Gastrocnemius medialis (tissue), 4 donors: ENCODE results near the gene TLE4. TPM values are rescaled to one million over a fixed set of nuclear protein-coding genes. Genes with fewer than 3 reads are reported as not detected.

Experiments
- ATAC-seq, 2 donors: fragments of 150-250 bp; one replicate each; pipeline ENCODE4 v1.9.1; 2016
- DNase-seq, 2 donors: peaks; one replicate each; pipeline ENCODE4 v3.0.0-alpha.2; 2019
- H3K27ac ChIP-seq, 4 donors: fragments of 200-600 bp; sonication (generic); 1 replicate in 1 of 4; 2 replicates in 3 of 4; pipeline ENCODE4 v1.5.1; 2016 to 2018; ENCODE audit warnings: mild to moderate bottlenecking in 2 of 4, moderate library complexity in 1 of 4
- H3K27me3 ChIP-seq, 3 donors: fragments of 200-600 bp; sonication (generic) in 2 of 3; 1 replicate in 1 of 3; 2 replicates in 2 of 3; pipeline versions ENCODE4 v1.5.1 to v1.6.0; 2016 to 2019; ENCODE audit warnings: mild to moderate bottlenecking in 1 of 3, moderate library complexity in 1 of 3
- H3K36me3 ChIP-seq, 2 donors: fragments of 200-600 bp; sonication (generic) in 1 of 2; one replicate each; pipeline ENCODE4 v1.5.1; 2017 to 2018
- H3K4me1 ChIP-seq, 2 donors: fragments of 200-600 bp; sonication (generic) in 1 of 2; one replicate each; pipeline ENCODE4 v1.5.1; 2016 to 2017; ENCODE audit warnings: mild to moderate bottlenecking in 2 of 2
- H3K4me3 ChIP-seq, 4 donors: fragments of 200-600 bp; sonication (generic) in 3 of 4; 1 replicate in 1 of 4; 2 replicates in 3 of 4; pipeline ENCODE4 v1.5.1; 2016 to 2019; ENCODE audit warnings: mild to moderate bottlenecking in 2 of 4
- H3K9me3 ChIP-seq, 3 donors: fragments of 200-600 bp; sonication (generic) in 2 of 3; 1 replicate in 1 of 3; 2 replicates in 2 of 3; pipeline ENCODE4 v1.5.1; 2016 to 2019
- CTCF ChIP-seq, 5 experiments: fragments of 450-650 bp in 3 of 5; fragments of 200-600 bp in 2 of 5; sonication (generic) in 2 of 5; IDR thresholded peaks in 4 of 5; conservative IDR thresholded peaks in 1 of 5; 1 replicate in 4 of 5; 2 replicates in 1 of 5; pipeline ENCODE4 v1.5.1; 2016 to 2019; ENCODE audit warnings: antibody characterized with exemption in 5 of 5, mild to moderate bottlenecking in 3 of 5, moderate library complexity in 3 of 5
- POLR2A ChIP-seq, 2 donors: fragments of 450-650 bp; IDR thresholded peaks; one replicate each; pipeline ENCODE4 v1.6.1; 2017; ENCODE audit warnings: antibody characterized with exemption in 2 of 2, mild to moderate bottlenecking in 2 of 2, moderate library complexity in 2 of 2
- in situ Hi-C, 4 donors: fragments of 200-750 bp; cut with MboI; loops; one replicate each; pipeline versions ENCODE4 v1.15.0 to v1.8.0; 2017; ENCODE audit warnings: low sequenced_read_pairs in 4 of 4
- intact Hi-C: fragments of 100-400 bp; cut with DNase I; formaldehyde crosslinking; loops from one replicate; pipeline ENCODE4 v1.15.1; 2023; ENCODE audit warnings: low total_unique reads
- total RNA-seq, 4 donors: library from RNA; depleted of rRNA; stranded (reverse); fragments of >200 nt; gene quantifications; one replicate each; pipeline versions ENCODE4 v1.1.0 to v1.2.3, GENCODE V29; 2016

TLE4 gene
- total RNA-seq, 4 donors from 2014 or later: 30.1 to 64.6 (median 43.4) TPM

- TF ChIP-seq POLR2A (IDR thresholded peaks at IDR 0.05) (no peak), CTCF (IDR thresholded peaks at IDR 0.05 in 4 of 5, conservative IDR thresholded peaks at IDR 0.05 in 1 of 5) (no peak)
- ATAC-seq (no peak), DNase-seq (no peak)
- Histone ChIP-seq H3K27me3 (no peaks in the 10 kb centered on the region), H3K27ac (no peak overlapping the region), H3K9me3 (no peaks in the 10 kb centered on the region), H3K4me1 (no peaks in the 10 kb centered on the region), H3K36me3 (no peaks in the 10 kb centered on the region), H3K4me3 (no peak overlapping the region)
- intact Hi-C loops (no loop called here), in situ Hi-C loops (loop anchor here in 1 of 4 donors (25.0 kb wide), 1 partner anchor 410 kb away; no protein-coding TSS in a partner anchor)
Measured at GRCh38 chr9:79551994-79552393, 19.8 kb upstream of the TLE4 start.

- TF ChIP-seq CTCF (IDR thresholded peaks at IDR 0.05 in 4 of 5, conservative IDR thresholded peaks at IDR 0.05 in 1 of 5): no peak
- TF ChIP-seq POLR2A (IDR thresholded peaks at IDR 0.05): no peak
- intact Hi-C loops (no loop called here), in situ Hi-C loops (loop anchor here in 1 of 4 donors (25.0 kb wide), 1 partner anchor 407 kb away; no protein-coding TSS in a partner anchor)
- Histone ChIP-seq H3K4me1 (no peaks in the 10 kb centered on the region), H3K36me3 (no peaks in the 10 kb centered on the region), H3K27me3 (no peaks in the 10 kb centered on the region), H3K9me3 (no peaks in the 10 kb centered on the region), H3K4me3 (no peak overlapping the region), H3K27ac (no peak overlapping the region)
- DNase-seq (no peak), ATAC-seq (no peak)
Measured at GRCh38 chr9:79555474-79556089, 16.2 kb upstream of the TLE4 start.

GRCh38 chr9:79559495-79560181 is 12.1 kb upstream of the TLE4 start:
- intact Hi-C loops (no loop called here), in situ Hi-C loops (loop anchor here in 1 of 4 donors (25.0 kb wide), 1 partner anchor 403 kb away; no protein-coding TSS in a partner anchor)
- TF ChIP-seq CTCF (IDR thresholded peaks at IDR 0.05 in 4 of 5, conservative IDR thresholded peaks at IDR 0.05 in 1 of 5) (no peak), POLR2A (IDR thresholded peaks at IDR 0.05) (no peak)

GRCh38 chr9:79562749-79563386 is 8.9 kb upstream of the TLE4 start:
- in situ Hi-C loops: loop anchor here in 1 of 4 donors (25.0 kb wide), 1 partner anchor 399 kb away; no protein-coding TSS in a partner anchor
- no peak overlapping the region for H3K27ac ChIP-seq
- no peaks in the 10 kb centered on the region for H3K4me1 ChIP-seq
- intact Hi-C loops: no loop called here
- no peak overlapping the region for H3K4me3 ChIP-seq
- no peaks in the 10 kb centered on the region for H3K9me3 ChIP-seq
- no peak for ATAC-seq
- no peak for DNase-seq
- TF ChIP-seq POLR2A (IDR thresholded peaks at IDR 0.05) (no peak), CTCF (IDR thresholded peaks at IDR 0.05 in 4 of 5, conservative IDR thresholded peaks at IDR 0.05 in 1 of 5) (no peak)
- no peaks in the 10 kb centered on the region for H3K27me3 ChIP-seq
- no peaks in the 10 kb centered on the region for H3K36me3 ChIP-seq

More at GRCh38 chr9:79559495-79560181, 12.1 kb upstream of the TLE4 start:
- DNase-seq: no peak
- no peak overlapping the region for H3K4me3 ChIP-seq
- no peaks in the 10 kb centered on the region for H3K27me3 ChIP-seq
- ATAC-seq: no peak
- no peaks in the 10 kb centered on the region for H3K4me1 ChIP-seq
- H3K9me3 ChIP-seq: no peaks in the 10 kb centered on the region
- no peak overlapping the region for H3K27ac ChIP-seq
- H3K36me3 ChIP-seq: no peaks in the 10 kb centered on the region
